Right atrium auricular region (tissue), 2 donors: ENCODE data around the gene MBNL2. TPM values are rescaled to one million over a fixed set of nuclear protein-coding genes. Genes with fewer than 3 reads are reported as not detected.

Experiments
- DNase-seq: peaks from one replicate; pipeline ENCODE4 v3.0.0-alpha.2; 2019; ENCODE audit warnings: low spot score
- H3K27ac ChIP-seq, 2 donors: fragments of 200-600 bp; sonication (generic); 1 replicate in 1 of 2; 2 replicates in 1 of 2; pipeline ENCODE4 v1.5.1; 2016 to 2019
- H3K27me3 ChIP-seq, 2 donors: fragments of 200-600 bp; sonication (generic); one replicate each; pipeline versions ENCODE4 v1.5.1 to v1.6.0; 2017 to 2019
- H3K36me3 ChIP-seq: fragments of 200-600 bp; sonication (generic); one replicate; pipeline ENCODE4 v1.5.1; 2016
- H3K4me1 ChIP-seq, 2 donors: fragments of 200-600 bp; sonication (generic); one replicate each; pipeline versions ENCODE4 v1.5.1 to v1.6.0; 2017 to 2019
- H3K4me3 ChIP-seq, 2 donors: fragments of 200-600 bp; sonication (generic); 1 replicate in 1 of 2; 2 replicates in 1 of 2; pipeline ENCODE4 v1.5.1; 2017 to 2019; ENCODE audit warnings: mild to moderate bottlenecking in 1 of 2, moderate library complexity in 1 of 2
- H3K9me3 ChIP-seq, 2 donors: fragments of 200-600 bp; sonication (generic); one replicate each; pipeline ENCODE4 v1.5.1; 2019
- total RNA-seq, 2 donors: library from RNA; depleted of rRNA; stranded (reverse); fragments of >200 nt; gene quantifications; one replicate each; pipeline ENCODE4 v1.1.0, GENCODE V29; 2016
- TF ChIP-seq, protein P1 (sequence below), 2 donors: fragments of 200-600 bp; sonication (generic); IDR thresholded peaks; one replicate each; pipeline ENCODE4 v1.5.1; 2019; ENCODE audit warnings: antibody characterized with exemption in 2 of 2

Gene MBNL2
- total RNA-seq, 2 donors from 2014 or later, result 62.0 to 81.6 TPM

DNA sequence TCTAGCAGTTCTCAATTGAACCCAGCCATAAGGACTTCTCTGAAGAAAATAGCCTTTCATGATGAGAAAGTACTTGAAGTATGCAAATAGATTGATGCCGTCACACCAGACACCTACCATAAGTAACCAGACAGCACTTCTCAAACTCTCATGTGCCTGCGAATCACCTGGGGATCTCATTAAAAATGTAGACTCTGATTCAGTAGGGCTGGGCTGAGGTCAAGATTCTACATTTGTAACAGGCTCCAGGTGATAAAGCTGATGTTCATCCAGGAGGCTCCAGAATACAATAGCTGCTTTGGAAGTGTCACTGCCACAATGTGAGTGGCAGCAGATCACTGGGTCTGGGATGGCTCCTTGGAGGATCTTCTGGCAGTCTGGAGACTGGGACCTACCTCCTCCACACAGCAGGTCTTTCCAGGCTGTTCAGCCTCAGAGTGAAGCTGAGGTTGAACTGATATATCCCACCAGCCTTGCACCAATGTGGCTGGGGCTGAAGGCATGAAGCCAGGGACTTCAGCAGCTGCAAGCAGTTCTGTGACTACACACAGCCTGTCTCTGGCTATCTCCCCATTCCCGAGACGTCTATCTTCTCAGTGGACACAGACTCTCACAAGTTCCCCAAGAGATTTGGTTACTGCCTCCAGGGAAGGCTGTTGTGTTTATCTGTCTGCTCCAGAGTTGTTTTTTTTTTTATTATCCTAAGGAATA is 9.1 kb downstream of the MBNL2 start:
- Histone ChIP-seq H3K4me3 (no peak overlapping the region), H3K27ac (peak overlapping the region; percentile 14 to 30), H3K27me3 (no peaks in the 10 kb centered on the region), H3K4me1 (peaks cover 0 to 96% of the 10 kb centered on the region in 2 donors), H3K36me3 (no peaks in the 10 kb centered on the region), H3K9me3 (no peaks in the 10 kb centered on the region)
- DNase-seq, result no peak
- TF ChIP-seq, protein P1, sequence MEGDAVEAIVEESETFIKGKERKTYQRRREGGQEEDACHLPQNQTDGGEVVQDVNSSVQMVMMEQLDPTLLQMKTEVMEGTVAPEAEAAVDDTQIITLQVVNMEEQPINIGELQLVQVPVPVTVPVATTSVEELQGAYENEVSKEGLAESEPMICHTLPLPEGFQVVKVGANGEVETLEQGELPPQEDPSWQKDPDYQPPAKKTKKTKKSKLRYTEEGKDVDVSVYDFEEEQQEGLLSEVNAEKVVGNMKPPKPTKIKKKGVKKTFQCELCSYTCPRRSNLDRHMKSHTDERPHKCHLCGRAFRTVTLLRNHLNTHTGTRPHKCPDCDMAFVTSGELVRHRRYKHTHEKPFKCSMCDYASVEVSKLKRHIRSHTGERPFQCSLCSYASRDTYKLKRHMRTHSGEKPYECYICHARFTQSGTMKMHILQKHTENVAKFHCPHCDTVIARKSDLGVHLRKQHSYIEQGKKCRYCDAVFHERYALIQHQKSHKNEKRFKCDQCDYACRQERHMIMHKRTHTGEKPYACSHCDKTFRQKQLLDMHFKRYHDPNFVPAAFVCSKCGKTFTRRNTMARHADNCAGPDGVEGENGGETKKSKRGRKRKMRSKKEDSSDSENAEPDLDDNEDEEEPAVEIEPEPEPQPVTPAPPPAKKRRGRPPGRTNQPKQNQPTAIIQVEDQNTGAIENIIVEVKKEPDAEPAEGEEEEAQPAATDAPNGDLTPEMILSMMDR (IDR thresholded peaks at IDR 0.05), result no peak

DNA sequence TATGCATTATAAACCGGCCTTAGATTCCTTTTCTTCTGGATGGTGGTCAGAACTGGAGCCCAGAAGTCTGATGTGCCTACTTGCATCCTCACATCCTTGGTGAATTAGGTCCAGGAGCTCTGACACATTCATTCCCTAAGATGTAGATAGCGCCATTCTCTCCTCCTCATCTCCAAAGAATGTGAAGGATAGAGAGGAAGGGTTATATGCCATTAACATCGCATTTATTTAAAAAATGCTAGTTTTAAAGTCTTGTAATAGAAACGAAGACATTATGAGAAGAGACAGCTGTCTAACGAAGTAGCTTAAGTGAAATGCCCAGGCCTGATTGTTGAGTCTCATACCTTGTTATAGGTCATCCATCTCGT is 9.7 kb downstream of the MBNL2 start:
- H3K36me3 ChIP-seq, result no peaks in the 10 kb centered on the region
- DNase-seq, result no peak
- TF ChIP-seq, protein P1 (IDR thresholded peaks at IDR 0.05), result no peak
- peaks cover 0 to 96% of the 10 kb centered on the region in 2 donors for H3K4me1 ChIP-seq
- no peaks in the 10 kb centered on the region for H3K27me3 ChIP-seq
- no peak overlapping the region for H3K4me3 ChIP-seq
- H3K27ac ChIP-seq, result peak overlapping the region; percentile 14 to 30
- H3K9me3 ChIP-seq, result no peaks in the 10 kb centered on the region

DNA sequence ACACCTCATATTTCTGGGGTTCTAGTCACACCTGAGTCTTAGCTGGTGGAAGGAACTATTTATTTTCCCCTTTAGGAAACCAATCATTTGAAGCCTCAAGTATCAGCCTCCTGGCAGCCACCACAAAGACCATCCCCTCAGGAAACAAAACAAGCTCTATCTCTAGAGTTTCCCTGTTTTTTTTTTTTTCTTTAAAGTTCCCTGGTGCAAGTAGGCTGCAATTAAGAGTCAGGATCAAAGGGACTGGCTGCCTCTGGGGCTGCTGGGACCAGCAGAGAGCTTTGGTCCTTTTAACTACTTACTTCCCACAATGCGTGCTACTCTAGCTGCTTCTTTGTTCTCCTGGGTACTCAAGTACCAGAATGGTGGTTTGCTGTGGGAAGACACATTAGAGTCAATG is 11.4 kb downstream of the MBNL2 start:
- peaks cover 0 to 94% of the 10 kb centered on the region in 2 donors for H3K4me1 ChIP-seq
- no peaks in the 10 kb centered on the region for H3K27me3 ChIP-seq
- no peak overlapping the region for H3K27ac ChIP-seq

DNA sequence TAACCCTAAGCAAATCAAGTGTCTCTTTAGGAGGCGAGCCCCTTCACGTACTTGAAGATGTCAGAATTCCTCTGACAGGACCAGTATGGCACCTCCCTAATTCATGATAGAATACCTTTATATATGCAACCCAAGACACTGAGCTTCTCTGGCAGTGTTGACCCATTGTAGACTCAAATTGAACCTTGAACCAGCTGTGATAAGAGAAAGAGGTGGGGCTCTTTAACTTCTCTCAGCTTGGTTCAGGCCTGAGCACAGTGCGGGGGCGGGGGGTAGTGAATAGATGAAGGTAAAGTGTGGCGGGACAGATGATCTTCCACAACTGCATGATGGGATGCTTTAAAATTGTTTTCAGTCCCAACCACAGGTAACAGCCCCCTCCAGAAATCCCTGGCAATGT is 12.1 kb downstream of the MBNL2 start:
- Histone ChIP-seq H3K27me3 (no peaks in the 10 kb centered on the region), H3K4me1 (peaks cover 0 to 94% of the 10 kb centered on the region in 2 donors), H3K4me3 (no peak overlapping the region), H3K36me3 (no peaks in the 10 kb centered on the region), H3K9me3 (no peaks in the 10 kb centered on the region), H3K27ac (peak overlapping the region; percentile 1 to 35)
- DNase-seq, result no peak
- TF ChIP-seq, protein P1 (IDR thresholded peaks at IDR 0.05), result no peak

More for the DNA sequence above, 11.4 kb downstream of the MBNL2 start:
- DNase-seq, result no peak
- Histone ChIP-seq H3K36me3 (no peaks in the 10 kb centered on the region), H3K9me3 (no peaks in the 10 kb centered on the region), H3K4me3 (no peak overlapping the region)
- TF ChIP-seq, protein P1 (IDR thresholded peaks at IDR 0.05), result no peak

DNA sequence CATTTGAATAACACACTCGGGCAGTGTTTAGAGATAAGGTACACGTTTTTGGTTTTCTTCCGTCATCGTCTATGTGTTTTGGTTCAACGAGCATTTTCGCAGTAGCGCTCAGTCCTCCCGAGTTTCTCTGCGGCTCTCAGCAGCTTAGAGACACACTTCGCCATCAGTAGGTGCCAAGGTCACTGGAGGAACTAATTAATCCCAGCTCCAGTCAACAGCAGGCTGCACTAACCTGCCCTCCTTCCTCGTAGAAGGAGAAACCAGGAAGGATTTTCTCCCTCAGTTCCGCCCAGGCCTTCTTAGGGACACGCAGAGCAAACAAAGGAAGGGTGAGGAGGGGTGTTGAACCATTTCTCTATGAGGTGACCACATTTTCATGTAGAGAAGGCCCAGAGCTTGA is 12.6 kb downstream of the MBNL2 start:
- Histone ChIP-seq H3K27ac (peak overlapping the region; percentile 1 to 35), H3K9me3 (no peaks in the 10 kb centered on the region), H3K4me3 (no peak overlapping the region), H3K27me3 (no peaks in the 10 kb centered on the region), H3K36me3 (no peaks in the 10 kb centered on the region), H3K4me1 (peaks cover 0 to 94% of the 10 kb centered on the region in 2 donors)
- DNase-seq, result no peak
- TF ChIP-seq, protein P1 (IDR thresholded peaks at IDR 0.05), result no peak
